H1 (cell line): ENCODE data around the gene FLOT1. TPM values are rescaled to one million over a fixed set of nuclear protein-coding genes. Genes with fewer than 3 reads are reported as not detected.

Experiments used
- CTCF ChIA-PET: fragments of 300-600 bp; sonication (Branson Sonifier 250); formaldehyde crosslinking; loops from one replicate; lab custom pipeline; 2021; ENCODE audit not compliant: partially characterized antibody; lab: Charles Lee
- POLR2A ChIA-PET: fragments of 300-600 bp; sonication (Branson Sonifier 250); formaldehyde crosslinking; loops from one replicate; lab custom pipeline; 2021; ENCODE audit warnings: inconsistent platforms; ENCODE audit not compliant: partially characterized antibody; lab: Charles Lee
- DNase-seq, 2 experiments: peaks; one replicate each; pipeline versions ENCODE4 v3.0.0 to v3.0.0-alpha.2; 2010 to 2022; ENCODE audit warnings: low spot score in 2 of 2, low read depth in 1 of 2, mixed read lengths in 1 of 2
- FAIRE-seq: peaks from 2 replicates; lab custom pipeline; 2011; peaks lifted over from hg19 to GRCh38; lab: Jason Lieb, UNC
- H2AFZ ChIP-seq: 2 replicates; pipeline ENCODE4 v1.8.1; 2012; ENCODE audit warnings: low read length, inconsistent platforms
- H2AK5ac ChIP-seq: 2 replicates; pipeline ENCODE4 v1.6.1; 2013; ENCODE audit warnings: low read depth, low read length
- H2BK120ac ChIP-seq: replicated peaks from 2 replicates; pipeline ENCODE3; 2013; ENCODE audit warnings: low read depth, low read length, inconsistent platforms
- H2BK12ac ChIP-seq: 2 replicates; pipeline ENCODE4 v1.6.1; 2013; ENCODE audit warnings: low read depth, low read length
- H2BK15ac ChIP-seq: 2 replicates; pipeline ENCODE4 v1.6.1; 2013; ENCODE audit warnings: low read length
- H2BK20ac ChIP-seq: 2 replicates; pipeline ENCODE4 v1.6.1; 2013; ENCODE audit warnings: low read length
- H2BK5ac ChIP-seq: 2 replicates; pipeline ENCODE4 v1.6.1; 2013; ENCODE audit warnings: low read depth, low read length
- H3K14ac ChIP-seq: 2 replicates; pipeline ENCODE4 v1.6.1; 2013; ENCODE audit warnings: inconsistent platforms; ENCODE audit not compliant: insufficient read length
- H3K18ac ChIP-seq: 2 replicates; pipeline ENCODE4 v1.6.1; 2013; ENCODE audit warnings: low read length; ENCODE audit errors: extremely low read depth
- H3K23ac ChIP-seq: 2 replicates; pipeline ENCODE4 v1.6.1; 2013; ENCODE audit warnings: inconsistent platforms; ENCODE audit not compliant: insufficient read length
- H3K23me2 ChIP-seq: 2 replicates; pipeline ENCODE4 v1.6.1; 2013; ENCODE audit warnings: low read depth, low read length
- H3K27ac ChIP-seq: 2 replicates; pipeline ENCODE4 v1.6.1; 2011; ENCODE audit warnings: low read depth, low read length, inconsistent platforms
- H3K27me3 ChIP-seq, 4 experiments: replicated peaks in 1 of 4; 1 replicate in 1 of 4; 2 replicates in 3 of 4; pipeline versions ENCODE4 v1.6.1 to v1.8.1; 2011 to 2013; ENCODE audit warnings: low read length in 3 of 4, mild to moderate bottlenecking in 3 of 4, inconsistent platforms in 2 of 4, mixed read lengths in 2 of 4, moderate library complexity in 1 of 4; ENCODE audit not compliant: control insufficient read depth in 3 of 4, insufficient read depth in 3 of 4; ENCODE audit errors: extremely low read depth in 1 of 4
- H3K36me3 ChIP-seq, 4 experiments: 2 replicates each; pipeline versions ENCODE4 v1.6.1 to v1.8.1; 2011 to 2013; ENCODE audit warnings: mild to moderate bottlenecking in 4 of 4, low read length in 3 of 4, moderate library complexity in 2 of 4, control low read depth in 1 of 4, inconsistent platforms in 1 of 4; ENCODE audit not compliant: insufficient read depth in 4 of 4, control insufficient read depth in 2 of 4
- H3K4ac ChIP-seq: replicated peaks from 2 replicates; pipeline ENCODE3; 2013; ENCODE audit warnings: low read length, low read depth, mixed read lengths, inconsistent platforms; ENCODE audit not compliant: insufficient read length
- H3K4me1 ChIP-seq, 4 experiments: replicated peaks in 1 of 4; 1 replicate in 1 of 4; 2 replicates in 3 of 4; pipeline versions ENCODE4 v1.6.1 to v1.8.1; 2011 to 2013; ENCODE audit warnings: low read length in 3 of 4, inconsistent platforms in 2 of 4, mixed read lengths in 1 of 4; ENCODE audit not compliant: insufficient read depth in 4 of 4, control insufficient read depth in 3 of 4
- H3K4me2 ChIP-seq, 2 experiments: 2 replicates each; pipeline versions ENCODE4 v1.6.1 to v1.8.1; 2011 to 2013; ENCODE audit warnings: low read depth in 2 of 2, low read length in 2 of 2, control low read depth in 1 of 2, inconsistent platforms in 1 of 2, mild to moderate bottlenecking in 1 of 2; ENCODE audit not compliant: insufficient read depth in 1 of 2
- H3K4me3 ChIP-seq, 4 experiments: fragments of 200-600, 300-600 bp in 1 of 4; sonication (generic), shearing (Covaris generic), sonication (Bioruptor Twin) in 1 of 4; 2 replicates each; pipeline versions ENCODE4 v1.5.1 to v1.8.1; 2011 to 2016; ENCODE audit warnings: low read length in 4 of 4, low read depth in 3 of 4, control low read depth in 2 of 4, inconsistent platforms in 2 of 4, mild to moderate bottlenecking in 2 of 4, mixed read lengths in 1 of 4, moderate library complexity in 1 of 4; ENCODE audit not compliant: insufficient read depth in 2 of 4; ENCODE audit errors: extremely low read depth in 1 of 4
- H3K56ac ChIP-seq: replicated peaks from 2 replicates; pipeline ENCODE3; 2013; ENCODE audit warnings: low read depth, mild to moderate bottlenecking, mixed read lengths, low read length, inconsistent platforms; ENCODE audit not compliant: insufficient read length
- H3K79me1 ChIP-seq: 2 replicates; pipeline ENCODE4 v1.6.1; 2013; ENCODE audit warnings: low read depth, low read length, control low read depth
- H3K79me2 ChIP-seq, 2 experiments: 2 replicates each; pipeline versions ENCODE4 v1.6.1 to v1.8.1; 2012 to 2013; ENCODE audit warnings: low read length in 2 of 2, mild to moderate bottlenecking in 2 of 2, inconsistent platforms in 1 of 2; ENCODE audit not compliant: insufficient read depth in 2 of 2, control insufficient read depth in 1 of 2
- H3K9ac ChIP-seq, 4 experiments: replicated peaks in 1 of 4; 1 replicate in 1 of 4; 2 replicates in 3 of 4; pipeline versions ENCODE4 v1.6.1 to v1.8.1; 2011 to 2013; ENCODE audit warnings: low read depth in 3 of 4, low read length in 3 of 4, control low read depth in 2 of 4, mild to moderate bottlenecking in 2 of 4, moderate library complexity in 2 of 4, inconsistent platforms in 1 of 4; ENCODE audit errors: extremely low read depth in 1 of 4
- H3K9me3 ChIP-seq, 2 experiments: 2 replicates each; pipeline versions ENCODE4 v1.6.1 to v1.8.1; 2012 to 2013; ENCODE audit warnings: mild to moderate bottlenecking in 2 of 2, moderate library complexity in 2 of 2, control low read depth in 1 of 2, inconsistent platforms in 1 of 2, low read depth in 1 of 2, low read length in 1 of 2, mixed read lengths in 1 of 2; ENCODE audit not compliant: insufficient read depth in 2 of 2
- H4K20me1 ChIP-seq, 2 experiments: replicated peaks in 1 of 2; 2 replicates each; pipeline versions ENCODE3 to v1.8.1; 2011 to 2013; ENCODE audit warnings: inconsistent platforms in 2 of 2, low read length in 2 of 2, mild to moderate bottlenecking in 1 of 2; ENCODE audit not compliant: insufficient read depth in 2 of 2, control insufficient read depth in 1 of 2
- H4K5ac ChIP-seq: 2 replicates; pipeline ENCODE4 v1.6.1; 2013; ENCODE audit warnings: low read length, low read depth, mixed read lengths, inconsistent platforms; ENCODE audit not compliant: insufficient read length
- H4K8ac ChIP-seq: 2 replicates; pipeline ENCODE4 v1.8.0; 2013; ENCODE audit warnings: mild to moderate bottlenecking, moderate library complexity, low read length, inconsistent platforms; ENCODE audit not compliant: insufficient read depth; ENCODE audit errors: extremely low read depth
- H4K91ac ChIP-seq: replicated peaks from 2 replicates; pipeline ENCODE3; 2013; ENCODE audit warnings: low read length, mixed read lengths, inconsistent platforms; ENCODE audit not compliant: insufficient read length
- BRCA1 ChIP-seq: IDR thresholded peaks from 2 replicates; pipeline ENCODE4 v1.6.1; 2012; ENCODE audit warnings: low read depth, low read length, improper control_type of control experiment
- EGR1 ChIP-seq: IDR thresholded peaks from 2 replicates; pipeline ENCODE4 v1.6.1; 2011; ENCODE audit warnings: low read depth, low read length, borderline replicate concordance
- NANOG ChIP-seq: IDR thresholded peaks from 2 replicates; pipeline ENCODE4 v1.6.1; 2011; ENCODE audit warnings: low read length, low read depth, mild to moderate bottlenecking, inconsistent platforms; ENCODE audit not compliant: insufficient read depth, poor library complexity, severe bottlenecking
- POLR2A ChIP-seq, 2 experiments: IDR thresholded peaks; 1 replicate in 1 of 2; 2 replicates in 1 of 2; pipeline ENCODE4 v1.6.1; 2011; ENCODE audit warnings: low read depth in 2 of 2, low read length in 2 of 2, mild to moderate bottlenecking in 2 of 2; ENCODE audit errors: control extremely low read depth in 1 of 2
- SIN3A ChIP-seq, 2 experiments: IDR thresholded peaks in 1 of 2; conservative IDR thresholded peaks in 1 of 2; 2 replicates each; pipeline ENCODE4 v1.6.1; 2011 to 2012; ENCODE audit warnings: low read length in 2 of 2, improper control_type of control experiment in 1 of 2, low read depth in 1 of 2, mild to moderate bottlenecking in 1 of 2
- SP4 ChIP-seq: IDR thresholded peaks from 2 replicates; pipeline ENCODE4 v1.6.1; 2012; ENCODE audit warnings: low read length, inconsistent platforms
- TEAD4 ChIP-seq: IDR thresholded peaks from 2 replicates; pipeline ENCODE4 v1.6.1; 2012; ENCODE audit warnings: low read depth, low read length, inconsistent platforms, mixed read lengths
- USF2 ChIP-seq: IDR thresholded peaks from 2 replicates; pipeline ENCODE4 v1.6.1; 2011; ENCODE audit warnings: low read length, improper control_type of control experiment
- YY1 ChIP-seq: IDR thresholded peaks from 2 replicates; pipeline ENCODE4 v1.6.1; 2011; ENCODE audit warnings: low read depth, mild to moderate bottlenecking, low read length
- ZNF274 ChIP-seq: IDR thresholded peaks from 2 replicates; pipeline ENCODE4 v1.7.0; 2012; ENCODE audit warnings: low read length, borderline replicate concordance; ENCODE audit errors: extremely low read depth
- WGBS, 2 experiments: shearing (Covaris generic) in 1 of 2; methylation state at CpG; one replicate each; pipeline versions ENCODE4 v1.1.6 to v1.1.7; 2013 to 2015; ENCODE audit warnings: low lambda C conversion rate in 2 of 2, mixed read lengths in 2 of 2, inconsistent platforms in 1 of 2, low coverage in 1 of 2, missing lambda C conversion rate in 1 of 2; ENCODE audit not compliant: insufficient replicate concordance in 2 of 2, insufficient coverage in 1 of 2, insufficient read length in 1 of 2; ENCODE audit errors: extremely low coverage in 1 of 2, missing lambda C conversion rate in 1 of 2; 5-methylcytosine and 5-hydroxymethylcytosine counted together
- polyA plus RNA-seq, 7 experiments: library from polyadenylated mRNA; depleted of rRNA in 3 of 7; stranded (reverse) in 5 of 7; unstranded in 2 of 7; fragments of >200 nt in 5 of 7; fragments of 200-250 nt in 2 of 7; gene quantifications; 1 replicate in 5 of 7; 2 replicates in 1 of 7; 4 replicates in 1 of 7; pipeline versions ENCODE4 v1.2.1 to v1.2.3, GENCODE V29; 2011 to 2013; ENCODE audit warnings: missing spikeins in 2 of 7, mixed read lengths in 2 of 7
- total RNA-seq: library from RNA; stranded (reverse); fragmentation: NEBNext Ultra II Directional; extraction: Animal tissue kit (Norgen Biotek cat#: 25700); gene quantifications from 2 replicates; pipeline ENCODE4 v1.2.1, GENCODE V29; 2021

The FLOT1 gene
- total and polyA plus RNA-seq, 2 of the 8 experiments (the other 6 are each of a cell fraction or from before 2014, with no cell fraction given), result 87.5 to 88.1 TPM

- H4K20me1 ChIP-seq, result peaks cover 3% of the 10 kb centered on the region in 2 experiments
- no peak overlapping the region for H2AFZ ChIP-seq
- no peak overlapping the region for H2AK5ac ChIP-seq
- H3K4me1 ChIP-seq, result no peaks in the 10 kb centered on the region
- no peak overlapping the region for H3K18ac ChIP-seq
- no peaks in the 10 kb centered on the region for H3K23me2 ChIP-seq
- H3K23ac ChIP-seq, result no peak overlapping the region
- H3K9me3 ChIP-seq, result no peaks in the 10 kb centered on the region
- H2BK12ac ChIP-seq, result no peak overlapping the region
- H3K4me3 ChIP-seq, result no peak overlapping the region
- H3K36me3 ChIP-seq, result peaks cover 5 to 28% (median 11%) of the 10 kb centered on the region in 4 experiments; a peak in 6 of 8 replicates
- no peak overlapping the region for H3K9ac ChIP-seq
- H2BK120ac ChIP-seq, result no peak overlapping the region
- no peak for DNase-seq
- ChIA-PET CTCF (interaction anchor here (0.7 to 2.4 kb wide), 4 partner anchors 9 to 111 kb away, joined by 3 to 16 read pairs (median 6); no protein-coding TSS in a partner anchor), POLR2A (interaction anchor here (0.6 to 35.9 kb wide), 5 partner anchors 0 to 445 kb away, joined by 4 to 732 read pairs (median 5); partner anchors contain the start of genes MDC1, NRM and TUBB)
- no peak overlapping the region for H2BK5ac ChIP-seq
- FAIRE-seq, result no peak
- no peak overlapping the region for H2BK15ac ChIP-seq
- no peak overlapping the region for H3K4ac ChIP-seq
- H3K56ac ChIP-seq, result no peak overlapping the region
- TF ChIP-seq POLR2A (IDR thresholded peaks at IDR 0.05; ENCODE audit: control extremely low read depth in 1 of 2, low read depth in 2 of 2, low read length in 2 of 2), result no peak
- TF ChIP-seq NANOG, result no peak
- no peak for TF ChIP-seq SIN3A (conservative IDR thresholded peaks at IDR 0.05 in 1 of 2, IDR thresholded peaks at IDR 0.05 in 1 of 2; ENCODE audit: low read depth in 1 of 2, low read length in 2 of 2)
- TF ChIP-seq EGR1, result no peak
- TF ChIP-seq USF2, result no peak
- no peak for TF ChIP-seq ZNF274
- no peak for TF ChIP-seq SP4
- no peak for TF ChIP-seq BRCA1
- no peak for TF ChIP-seq YY1
- no peak for TF ChIP-seq TEAD4
- H3K79me1 ChIP-seq, result no peaks in the 10 kb centered on the region
- H3K27ac ChIP-seq, result no peak overlapping the region
- no peak overlapping the region for H4K8ac ChIP-seq
- H3K79me2 ChIP-seq, result no peaks in the 10 kb centered on the region
- H4K5ac ChIP-seq, result no peak overlapping the region
- no peak overlapping the region for H3K4me2 ChIP-seq
- no peaks in the 10 kb centered on the region for H3K27me3 ChIP-seq
- H2BK20ac ChIP-seq, result no peak overlapping the region
- 81% methylated on average over 4 of the region's 4 CpGs; no CpG with 5 or more reads in 1 of the 2 experiments for WGBS, 2 experiments
- no peak overlapping the region for H4K91ac ChIP-seq
- no peak overlapping the region for H3K14ac ChIP-seq
Measured at GRCh38 chr6:30700340-30700739, 42.1 kb downstream of the FLOT1 start.
